GM19025 (cell line): ENCODE data around the gene MYH3.

Experiments used
- ATAC-seq: cut with Tn5 transposase; IDR thresholded peaks from one replicate; pipeline ENCODE4 v1.9.1; 2021; ENCODE audit warnings: mild to moderate bottlenecking, low read depth, moderate library complexity; ENCODE audit not compliant: unreplicated experiment

MYH3 gene

GRCh38 chr17:10651927-10652326 is 5.2 kb downstream of the MYH3 start:
- ATAC-seq: no peak

GRCh38 chr17:10649602-10650001 is 7.5 kb downstream of the MYH3 start:
- no peak for ATAC-seq

GRCh38 chr17:10648956-10649355 is 8.2 kb downstream of the MYH3 start:
- ATAC-seq: no peak

GRCh38 chr17:10648381-10648780 is 8.7 kb downstream of the MYH3 start:
- ATAC-seq: no peak

- no peak for ATAC-seq
Observed at GRCh38 chr17:10646392-10646990, 10.6 kb downstream of the MYH3 start.

- ATAC-seq: no peak
Observed at GRCh38 chr17:10640475-10640874, 16.6 kb downstream of the MYH3 start.

GRCh38 chr17:10638151-10638550 is 19.0 kb downstream of the MYH3 start:
- ATAC-seq: no peak

GRCh38 chr17:10635290-10635689 is 21.8 kb downstream of the MYH3 start:
- ATAC-seq: no peak

- ATAC-seq: peak; percentile 82
Observed at GRCh38 chr17:10633738-10634379, 23.2 kb downstream of the MYH3 start.

- no peak for ATAC-seq
Observed at GRCh38 chr17:10631701-10632100, 25.4 kb downstream of the MYH3 start.

- ATAC-seq: no peak
Observed at GRCh38 chr17:10631048-10631700, 25.9 kb downstream of the MYH3 start.

- ATAC-seq: no peak
Observed at GRCh38 chr17:10629706-10630105, 27.4 kb downstream of the MYH3 start.

- no peak for ATAC-seq
Observed at GRCh38 chr17:10628756-10629155, 28.4 kb downstream of the MYH3 start.

- ATAC-seq: no peak
Observed at GRCh38 chr17:10626390-10626789, 30.7 kb downstream of the MYH3 start.

GRCh38 chr17:10624969-10625368 is 32.1 kb downstream of the MYH3 start:
- no peak for ATAC-seq

GRCh38 chr17:10623737-10624338 is 33.3 kb downstream of the MYH3 start:
- ATAC-seq: no peak

- no peak for ATAC-seq
Observed at GRCh38 chr17:10622617-10623485, 34.3 kb downstream of the MYH3 start.

GRCh38 chr17:10621397-10621796 is 35.7 kb downstream of the MYH3 start:
- no peak for ATAC-seq

- no peak for ATAC-seq
Observed at GRCh38 chr17:10620823-10621222, 36.3 kb downstream of the MYH3 start.

- no peak for ATAC-seq
Observed at GRCh38 chr17:10618202-10618635, 38.9 kb downstream of the MYH3 start.

GRCh38 chr17:10617120-10617505 is 40.0 kb downstream of the MYH3 start:
- no peak for ATAC-seq
